Thyroid gland (tissue), 4 donors: Measurements from ENCODE around the gene PLD4. TPM values are rescaled to one million over a fixed set of nuclear protein-coding genes. Genes with fewer than 3 reads are reported as not detected.

Experiments
- DNase-seq, 2 donors: peaks; one replicate each; pipeline ENCODE4 v3.0.0-alpha.2; 2019
- H3K27ac ChIP-seq, 3 donors: fragments of 200-600 bp; sonication (generic); 1 replicate in 2 of 3; 2 replicates in 1 of 3; pipeline ENCODE4 v1.5.1; 2016 to 2019; ENCODE audit warnings: mild to moderate bottlenecking in 1 of 3, moderate library complexity in 1 of 3
- H3K27me3 ChIP-seq: fragments of 200-600 bp; sonication (generic); one replicate; pipeline ENCODE4 v1.5.1; 2019
- H3K36me3 ChIP-seq, 2 donors: fragments of 200-600 bp; sonication (generic); one replicate each; pipeline ENCODE4 v1.5.1; 2016 to 2019
- H3K4me1 ChIP-seq, 2 donors: fragments of 200-600 bp; sonication (generic); one replicate each; pipeline ENCODE4 v1.5.1; 2017 to 2019
- H3K4me3 ChIP-seq, 3 donors: fragments of 200-600 bp; sonication (generic); replicated peaks in 1 of 3; 1 replicate in 2 of 3; 2 replicates in 1 of 3; pipeline ENCODE4 v1.5.1; 2016; ENCODE audit warnings: mild to moderate bottlenecking in 1 of 3
- H3K9me3 ChIP-seq: fragments of 200-600 bp; sonication (generic); one replicate; pipeline ENCODE4 v1.5.1; 2017
- POLR2A ChIP-seq, 2 donors: fragments of 450-650 bp; IDR thresholded peaks; one replicate each; pipeline ENCODE4 v1.6.1; 2017; ENCODE audit warnings: antibody characterized with exemption in 2 of 2, mild to moderate bottlenecking in 2 of 2, moderate library complexity in 1 of 2
- WGBS, 2 donors: methylation state at CpG; one replicate each; pipeline ENCODE4 v1.1.5; 2017; 5-methylcytosine and 5-hydroxymethylcytosine counted together
- intact Hi-C: fragments of 100-400 bp; cut with DNase I; formaldehyde crosslinking; loops from one replicate; pipeline ENCODE4 v1.15.1; 2023
- total RNA-seq, 4 donors: library from RNA; depleted of rRNA; stranded (reverse); fragments of >200 nt; gene quantifications; one replicate each; pipeline ENCODE4 v1.2.3, GENCODE V29; 2016
- TF ChIP-seq, protein P1 (sequence below), 6 experiments: fragments of 200-600 bp in 3 of 6; fragments of 450-650 bp in 3 of 6; sonication (generic) in 3 of 6; IDR thresholded peaks; one replicate each; pipeline ENCODE4 v1.5.1; 2016 to 2019; ENCODE audit warnings: antibody characterized with exemption in 6 of 6, mild to moderate bottlenecking in 2 of 6, inconsistent platforms in 1 of 6, moderate library complexity in 1 of 6

PLD4 gene
- total RNA-seq, 4 donors from 2014 or later = 0.13 to 0.33 TPM; not detected in 2

DNA sequence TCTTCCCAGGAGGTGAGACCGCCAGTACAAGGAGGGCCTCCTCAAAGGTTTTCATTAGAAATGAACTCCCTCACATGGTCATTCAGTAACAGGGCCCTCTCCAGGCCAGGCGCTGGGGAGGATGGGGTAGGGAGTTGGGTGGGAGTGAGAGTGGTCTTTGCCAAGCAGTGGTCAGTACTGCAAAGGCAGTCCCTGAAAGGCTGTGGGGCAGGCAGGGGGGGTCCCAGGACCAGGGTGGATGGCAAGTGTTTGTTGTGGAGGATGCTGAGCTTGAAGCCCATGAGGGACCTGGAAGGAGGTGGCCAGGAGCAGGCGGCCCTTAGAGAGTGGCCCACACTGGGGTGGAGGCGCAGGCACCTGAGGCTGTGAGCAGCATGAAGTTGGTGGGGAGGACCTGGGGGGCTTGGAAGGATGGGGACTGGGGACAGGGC is 33.5 kb upstream of the PLD4 start:
- Histone ChIP-seq H3K27me3 (no peaks in the 10 kb centered on the region), H3K27ac (no peak overlapping the region), H3K36me3 (peaks cover 13 to 15% of the 10 kb centered on the region in 2 donors), H3K9me3 (no peaks in the 10 kb centered on the region), H3K4me1 (peaks cover 14 to 19% of the 10 kb centered on the region in 2 donors), H3K4me3 (no peak overlapping the region)
- WGBS, 2 donors = 97 to 100% methylated on average over 4 of the region's 4 CpGs
- DNase-seq = no peak
- intact Hi-C loops = loop anchor here (5.0 kb wide), 1 partner anchor 151 kb away; no protein-coding TSS in a partner anchor
- TF ChIP-seq, protein P1, sequence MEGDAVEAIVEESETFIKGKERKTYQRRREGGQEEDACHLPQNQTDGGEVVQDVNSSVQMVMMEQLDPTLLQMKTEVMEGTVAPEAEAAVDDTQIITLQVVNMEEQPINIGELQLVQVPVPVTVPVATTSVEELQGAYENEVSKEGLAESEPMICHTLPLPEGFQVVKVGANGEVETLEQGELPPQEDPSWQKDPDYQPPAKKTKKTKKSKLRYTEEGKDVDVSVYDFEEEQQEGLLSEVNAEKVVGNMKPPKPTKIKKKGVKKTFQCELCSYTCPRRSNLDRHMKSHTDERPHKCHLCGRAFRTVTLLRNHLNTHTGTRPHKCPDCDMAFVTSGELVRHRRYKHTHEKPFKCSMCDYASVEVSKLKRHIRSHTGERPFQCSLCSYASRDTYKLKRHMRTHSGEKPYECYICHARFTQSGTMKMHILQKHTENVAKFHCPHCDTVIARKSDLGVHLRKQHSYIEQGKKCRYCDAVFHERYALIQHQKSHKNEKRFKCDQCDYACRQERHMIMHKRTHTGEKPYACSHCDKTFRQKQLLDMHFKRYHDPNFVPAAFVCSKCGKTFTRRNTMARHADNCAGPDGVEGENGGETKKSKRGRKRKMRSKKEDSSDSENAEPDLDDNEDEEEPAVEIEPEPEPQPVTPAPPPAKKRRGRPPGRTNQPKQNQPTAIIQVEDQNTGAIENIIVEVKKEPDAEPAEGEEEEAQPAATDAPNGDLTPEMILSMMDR (IDR thresholded peaks at IDR 0.05) = no peak
- TF ChIP-seq POLR2A (IDR thresholded peaks at IDR 0.05) = no peak

DNA sequence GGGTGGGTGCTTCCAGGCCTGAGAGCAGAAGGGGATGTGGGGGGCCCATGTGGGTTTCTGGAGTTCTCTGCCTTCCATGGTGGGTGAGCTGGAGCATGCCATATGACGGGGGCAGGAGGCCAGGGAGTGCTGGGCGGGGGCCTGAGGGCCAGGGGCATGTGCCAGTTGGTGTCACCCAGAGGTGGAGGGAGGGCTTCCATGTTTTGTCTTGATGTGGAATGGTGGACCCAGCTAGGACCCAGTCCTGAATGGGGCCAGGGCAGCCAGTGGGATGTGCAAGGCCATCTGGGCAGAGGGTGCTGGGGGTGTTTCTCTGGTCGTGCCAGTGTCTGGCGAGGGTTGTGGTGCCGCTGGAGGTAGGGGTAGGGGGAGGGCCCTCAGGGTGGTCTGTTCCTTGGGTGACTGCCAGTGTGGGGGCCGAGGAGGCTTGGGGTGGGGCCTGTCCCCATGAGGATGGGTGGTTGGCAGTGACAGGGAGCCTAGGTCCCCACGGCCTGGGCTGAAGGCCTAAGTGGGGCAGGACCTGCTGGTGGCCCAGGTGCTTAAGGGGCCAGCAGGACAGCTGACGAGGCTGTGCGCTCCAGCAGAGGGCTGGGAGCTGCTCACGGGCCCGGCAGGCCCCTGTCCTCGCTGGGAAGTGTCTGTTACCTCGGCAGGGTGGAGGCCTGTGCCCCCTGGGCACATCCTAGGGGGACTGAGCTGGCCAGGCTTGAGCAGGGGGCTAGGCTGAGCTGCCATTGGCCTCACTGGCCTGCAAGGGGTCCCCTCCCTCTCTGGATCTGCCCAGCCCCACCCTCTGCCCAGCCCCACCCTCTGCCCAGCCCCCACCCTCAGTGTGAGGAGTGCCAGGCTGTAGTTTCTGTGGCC is 32.8 kb upstream of the PLD4 start:
- no peak overlapping the region for H3K4me3 ChIP-seq
- H3K4me1 ChIP-seq = peaks cover 14 to 22% of the 10 kb centered on the region in 2 donors
- DNase-seq = no peak
- H3K27me3 ChIP-seq = no peaks in the 10 kb centered on the region
- TF ChIP-seq, protein P1 (IDR thresholded peaks at IDR 0.05) = no peak
- TF ChIP-seq POLR2A (IDR thresholded peaks at IDR 0.05) = no peak
- H3K36me3 ChIP-seq = peaks cover 10 to 11% of the 10 kb centered on the region in 2 donors
- intact Hi-C loops = loop anchor here (5.0 kb wide), 1 partner anchor 150 kb away; no protein-coding TSS in a partner anchor
- H3K9me3 ChIP-seq = no peaks in the 10 kb centered on the region
- H3K27ac ChIP-seq = no peak overlapping the region
- 81 to 84% methylated on average over 5 to 7 of the region's 13 CpGs for WGBS, 2 donors

DNA sequence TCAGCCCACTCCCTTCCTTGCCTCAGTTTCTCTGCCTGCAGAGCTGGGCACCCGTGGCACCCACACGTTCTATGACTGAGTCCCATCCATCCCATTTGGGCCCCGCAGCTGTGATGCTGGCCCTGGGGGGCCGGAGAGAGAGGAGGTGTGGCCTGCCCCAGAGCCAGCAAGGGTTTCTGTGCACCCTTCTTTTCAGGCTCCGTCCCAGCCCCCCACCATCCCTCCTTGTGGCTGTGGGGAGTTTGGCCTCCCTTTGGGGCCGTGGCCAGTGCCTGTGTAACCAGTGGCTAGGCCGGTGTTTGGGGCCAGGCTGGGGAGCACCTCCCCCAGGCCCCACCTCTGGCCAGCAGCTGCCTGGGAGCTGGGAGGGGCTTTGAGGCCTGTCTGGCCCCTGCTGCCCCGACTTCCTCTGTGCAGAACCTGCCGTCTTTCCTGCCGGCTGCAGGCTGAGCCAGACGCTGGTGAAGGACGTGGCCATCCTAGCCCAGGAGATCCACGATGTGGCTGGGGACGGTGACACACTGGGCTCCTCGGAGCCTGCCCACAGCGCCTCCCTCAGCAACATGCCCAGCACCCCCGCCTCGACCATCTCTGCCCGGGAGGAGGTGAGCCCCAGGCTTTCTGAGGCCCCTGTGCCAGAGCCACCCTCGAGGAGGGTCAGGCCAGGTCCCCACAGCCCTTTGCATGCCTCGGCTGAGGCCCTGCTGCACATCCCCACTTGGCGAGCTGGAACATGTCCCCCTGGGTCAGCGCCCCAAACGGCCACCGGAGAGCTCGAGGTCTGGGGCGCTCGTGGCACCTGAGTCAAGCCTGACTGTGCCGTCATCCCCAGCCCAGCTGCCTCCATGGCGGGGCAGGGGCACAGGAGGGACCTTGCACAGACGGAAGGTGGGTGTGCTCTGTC is 31.9 kb upstream of the PLD4 start:
- H3K27me3 ChIP-seq = no peaks in the 10 kb centered on the region
- no peaks in the 10 kb centered on the region for H3K9me3 ChIP-seq
- no peak for TF ChIP-seq POLR2A (IDR thresholded peaks at IDR 0.05)
- TF ChIP-seq, protein P1 (IDR thresholded peaks at IDR 0.05) = no peak
- peaks cover 14 to 22% of the 10 kb centered on the region in 2 donors for H3K4me1 ChIP-seq
- peaks cover 1 to 2% of the 10 kb centered on the region in 2 donors for H3K36me3 ChIP-seq
- no peak overlapping the region for H3K27ac ChIP-seq
- intact Hi-C loops = loop anchor here (5.0 kb wide), 1 partner anchor 150 kb away; no protein-coding TSS in a partner anchor
- no peak overlapping the region for H3K4me3 ChIP-seq
- WGBS, 2 donors = 79 to 87% methylated on average over 17 to 22 of the region's 31 CpGs
- DNase-seq = no peak

DNA sequence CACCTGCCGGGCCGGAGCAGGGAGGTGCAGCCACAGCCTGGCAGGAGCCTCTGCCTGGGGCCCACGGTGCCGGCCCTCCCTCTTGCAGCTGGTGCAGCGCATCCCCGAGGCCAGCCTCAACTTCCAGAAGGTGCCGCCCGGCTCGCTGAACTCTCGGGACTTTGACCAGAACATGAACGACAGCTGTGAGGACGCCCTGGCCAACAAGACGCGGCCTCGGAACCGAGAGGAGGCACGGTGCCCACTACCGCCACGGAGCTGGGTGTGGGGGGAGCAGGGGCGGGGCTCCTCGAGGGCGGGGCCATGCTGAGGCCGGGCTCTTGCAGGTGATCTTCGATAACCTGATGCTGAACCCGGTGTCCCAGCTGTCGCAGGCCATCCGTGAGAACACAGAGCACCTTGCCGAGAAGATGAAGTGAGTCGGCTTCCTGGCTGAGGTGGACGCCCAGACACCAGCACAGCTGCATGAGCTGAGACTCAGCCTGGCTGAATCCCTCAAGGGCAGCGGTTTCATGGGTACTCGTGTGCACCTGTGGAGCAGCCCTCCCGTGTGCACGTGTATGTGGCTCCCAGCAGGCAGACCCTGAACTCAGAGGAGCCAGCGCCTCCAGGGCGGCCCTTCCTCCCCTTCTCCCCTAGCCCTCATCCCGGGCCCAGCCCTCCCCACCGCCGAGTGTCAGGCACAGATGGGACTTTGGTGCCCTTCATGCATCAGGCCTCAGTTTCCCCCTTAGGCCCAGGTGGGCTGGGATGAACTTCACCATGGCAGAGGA is 31.1 kb upstream of the PLD4 start:
- WGBS, 2 donors = 84 to 93% methylated on average over 15 to 22 of the region's 39 CpGs
- no peak for DNase-seq
- Histone ChIP-seq H3K4me1 (peaks cover 14 to 22% of the 10 kb centered on the region in 2 donors), H3K27me3 (no peaks in the 10 kb centered on the region), H3K27ac (no peak overlapping the region), H3K4me3 (no peak overlapping the region), H3K9me3 (no peaks in the 10 kb centered on the region), H3K36me3 (no peaks in the 10 kb centered on the region)
- intact Hi-C loops = loop anchor here (5.0 kb wide), 1 partner anchor 149 kb away; no protein-coding TSS in a partner anchor
- no peak for TF ChIP-seq POLR2A (IDR thresholded peaks at IDR 0.05)
- TF ChIP-seq, protein P1 (IDR thresholded peaks at IDR 0.05) = no peak
